NCI-H2196 (cell line): ENCODE measurements around the gene PRODH.
"Not testable (repeated sequence)": the region's sequence is repeated elsewhere in the genome, so short reads cannot be mapped to it uniquely, and the experiment has no call there.

Source experiments
- DNase-seq: peaks from one replicate; lab custom pipeline; 2025; ENCODE audit not compliant: unreplicated experiment; lab: John Stamatoyannopoulos, UW

Gene PRODH

DNA sequence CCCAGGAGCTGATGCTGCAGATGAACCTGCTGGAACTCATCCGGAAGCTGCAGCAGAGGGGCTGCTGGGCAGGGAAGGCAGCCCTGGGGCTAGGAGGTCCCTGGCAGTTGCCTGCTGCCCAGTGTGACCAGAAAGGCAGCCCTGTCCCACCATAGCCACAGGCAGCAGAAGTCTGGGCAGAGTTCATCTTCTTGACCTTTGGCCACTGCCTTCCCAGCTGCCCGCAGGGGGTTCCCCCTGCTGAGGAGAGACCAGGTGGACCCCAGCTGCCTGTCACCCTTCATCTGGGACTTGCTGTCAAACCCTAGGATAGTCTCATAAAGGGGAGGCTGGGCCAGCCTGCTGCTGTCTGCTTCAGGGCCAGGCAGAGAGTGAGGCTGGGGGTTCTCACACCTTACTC, 24.6 kb downstream of the PRODH start:
- not testable (repeated sequence) for DNase-seq

DNA sequence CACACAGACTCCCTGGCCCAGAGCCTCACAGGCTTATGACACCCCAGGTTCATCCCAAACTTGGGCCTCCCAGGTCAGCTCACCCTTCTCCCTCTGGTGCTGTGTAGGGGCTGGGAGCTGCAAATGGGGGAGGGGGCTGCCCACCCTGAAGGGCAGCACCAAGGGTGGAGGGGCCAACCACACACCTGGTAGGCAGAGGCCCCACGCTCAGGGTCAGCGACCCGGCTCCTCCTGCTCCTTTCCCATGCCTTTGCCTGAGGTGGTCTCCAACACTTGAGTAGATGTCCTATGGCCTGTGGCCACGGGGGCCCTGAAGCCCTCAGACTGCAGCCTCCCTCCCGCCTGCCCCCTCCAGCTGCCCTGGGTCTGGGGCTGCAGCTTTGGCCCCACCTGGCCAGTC, 26.5 kb downstream of the PRODH start:
- no peak for DNase-seq

DNA sequence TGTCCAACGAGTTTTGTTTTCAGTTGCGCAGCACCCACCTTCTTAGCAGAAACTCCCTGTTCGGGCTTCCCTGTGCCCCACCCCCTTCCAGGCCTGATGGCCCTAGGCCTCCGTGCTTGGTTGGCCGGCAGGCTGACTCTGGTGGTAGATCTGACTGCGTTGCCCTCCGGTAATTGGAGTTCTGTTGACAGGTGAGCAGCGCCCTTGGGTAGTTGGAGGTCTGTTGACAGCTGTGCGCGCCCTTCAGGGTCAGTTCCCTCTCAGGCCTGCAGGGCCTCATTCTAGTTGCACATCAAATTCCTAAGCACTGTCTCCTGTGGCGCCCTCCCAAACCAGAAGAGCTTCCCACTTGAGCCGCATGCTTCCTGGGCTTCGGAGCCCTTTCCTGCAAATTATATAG, 29.2 kb downstream of the PRODH start:
- DNase-seq = no peak

DNA sequence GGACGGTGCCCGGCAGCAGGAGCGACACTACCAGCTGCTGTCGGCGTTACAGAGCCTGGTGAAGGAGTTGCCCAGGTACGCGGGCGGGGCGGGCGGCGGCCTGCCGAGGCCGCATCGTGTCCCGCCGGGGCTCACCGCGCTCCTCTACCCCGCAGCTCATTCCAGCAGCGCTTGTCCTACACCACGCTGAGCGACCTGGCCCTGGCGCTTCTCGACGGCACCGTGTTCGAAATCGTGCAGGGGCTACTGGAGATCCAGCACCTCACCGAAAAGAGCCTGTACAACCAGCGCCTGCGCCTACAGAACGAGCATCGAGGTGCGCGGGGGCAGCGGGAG, 29.7 kb downstream of the PRODH start:
- not testable (repeated sequence) for DNase-seq

DNA sequence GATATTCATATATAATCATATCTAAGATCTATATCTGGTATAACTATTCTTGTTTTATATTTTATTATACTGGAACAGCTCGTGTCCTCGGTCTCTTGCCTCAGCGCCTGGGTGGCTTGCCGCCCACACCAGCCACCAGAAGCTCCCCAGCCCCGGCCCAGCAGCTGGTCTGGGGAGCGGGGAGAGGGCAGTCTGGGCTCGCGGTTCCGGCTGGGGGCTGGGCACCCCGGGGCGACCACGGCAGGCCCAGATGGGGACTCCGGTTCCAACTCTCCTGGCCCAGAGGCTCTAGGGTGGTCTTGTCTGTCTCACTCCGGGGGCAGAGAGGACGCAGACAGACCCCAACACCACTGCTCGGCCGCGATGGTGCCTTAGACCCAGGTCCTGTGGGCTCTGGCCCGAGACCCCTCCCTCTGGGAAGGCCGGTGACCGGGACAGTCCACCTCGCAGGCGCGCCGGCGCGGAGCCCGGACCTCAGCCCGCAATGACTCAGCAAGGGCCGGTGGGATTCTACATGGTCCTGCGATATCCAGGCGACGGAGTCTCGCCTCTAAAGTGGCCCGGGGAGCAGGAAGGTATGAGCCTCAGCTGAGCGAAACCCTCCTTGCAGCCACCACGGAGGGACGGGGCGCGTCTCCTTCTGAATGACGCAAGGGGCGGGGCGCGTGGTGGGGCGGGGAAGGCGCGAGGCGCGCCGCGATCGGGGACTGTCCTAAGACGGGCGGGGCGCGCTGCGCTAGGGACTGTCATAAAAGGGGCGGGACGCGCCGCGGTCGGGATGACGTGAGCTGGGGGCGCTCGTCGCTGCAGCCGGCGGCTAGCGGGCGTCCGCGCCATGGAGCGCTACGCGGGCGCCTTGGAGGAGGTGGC, 30.3 kb downstream of the PRODH start, which contains the start of gene DGCR6:
DGCR6 (plus strand) TSS at position 781 of the 870 bp plus-strand sequence; CDS start at position 836, 55 bp downstream.
- no peak for DNase-seq

DNA sequence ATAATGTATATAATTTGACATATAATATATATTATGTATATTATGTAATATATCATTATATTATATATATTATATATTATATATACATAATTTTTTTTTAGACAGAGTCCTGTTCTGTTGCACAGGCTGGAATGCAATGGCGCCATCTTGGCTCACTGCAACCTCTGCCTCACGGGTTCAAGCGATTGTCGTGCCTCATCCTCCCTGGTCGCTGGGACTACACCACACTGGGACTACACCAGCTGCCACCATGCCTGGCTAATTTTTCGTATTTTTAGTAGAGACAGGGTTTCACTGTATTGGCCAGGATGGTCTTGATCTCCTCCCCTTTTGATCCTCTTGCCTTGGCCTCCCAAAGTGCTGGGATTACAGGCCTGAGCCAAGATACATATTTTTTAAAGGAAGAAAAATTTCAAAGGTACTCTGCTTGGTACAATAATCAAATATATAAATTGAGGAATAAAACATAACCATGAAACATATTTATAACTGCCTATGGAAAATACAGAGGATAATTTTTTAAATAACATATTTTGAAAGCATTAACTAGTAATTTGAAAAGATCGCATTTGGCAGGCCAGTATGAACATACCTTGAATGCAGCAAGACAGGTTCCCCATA, 39.9 kb downstream of the PRODH start:
- not testable (repeated sequence) for DNase-seq

DNA sequence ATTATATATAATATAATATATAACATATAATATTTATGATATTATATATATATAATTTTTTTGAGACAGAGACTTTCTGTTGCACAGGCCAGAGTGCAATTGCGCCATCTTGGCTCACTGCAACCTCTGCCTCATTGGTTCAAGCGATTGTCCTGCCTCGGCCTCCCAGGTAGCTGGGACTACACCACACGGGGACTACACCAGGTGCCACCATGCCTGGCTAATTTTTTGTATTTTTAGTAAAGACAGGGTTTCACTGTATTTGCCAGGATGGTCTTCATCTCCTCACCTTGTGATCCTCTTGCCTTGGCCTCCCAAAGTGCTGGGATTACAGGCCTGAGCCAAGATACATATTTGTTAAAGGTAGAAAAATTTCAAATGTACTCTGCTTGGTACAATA, 42.3 kb downstream of the PRODH start:
- DNase-seq = not testable (repeated sequence)

DNA sequence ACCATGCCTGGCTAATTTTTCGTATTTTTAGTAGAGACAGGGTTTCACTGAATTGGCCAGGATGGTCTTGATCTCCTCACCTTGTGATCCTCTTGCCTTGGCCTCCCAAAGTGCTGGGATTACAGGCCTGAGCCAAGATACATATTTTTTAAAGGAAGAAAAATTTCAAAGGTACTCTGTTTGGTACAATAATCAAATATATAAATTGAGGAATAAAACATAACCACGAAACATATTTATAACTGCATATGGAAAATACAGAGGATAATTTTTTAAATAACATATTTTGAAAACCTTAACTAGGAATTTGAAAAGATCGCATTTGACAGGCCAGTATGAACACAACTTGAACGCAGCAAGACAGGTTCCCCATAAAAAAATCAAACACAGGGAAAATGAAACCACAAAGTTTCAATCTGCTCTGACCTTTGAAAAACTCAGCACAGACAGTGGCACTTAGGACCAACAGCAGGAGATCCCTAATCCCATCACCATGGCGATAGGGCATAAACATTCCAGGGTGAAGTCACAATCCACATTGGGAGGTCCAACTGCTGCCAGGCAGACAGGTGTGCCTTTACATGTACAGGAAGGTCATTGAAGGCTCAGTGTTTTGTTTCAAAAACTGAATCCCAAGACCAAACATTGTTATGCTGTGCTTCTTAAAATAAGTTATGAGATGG, 45.4 kb downstream of the PRODH start:
- not testable (repeated sequence) for DNase-seq

DNA sequence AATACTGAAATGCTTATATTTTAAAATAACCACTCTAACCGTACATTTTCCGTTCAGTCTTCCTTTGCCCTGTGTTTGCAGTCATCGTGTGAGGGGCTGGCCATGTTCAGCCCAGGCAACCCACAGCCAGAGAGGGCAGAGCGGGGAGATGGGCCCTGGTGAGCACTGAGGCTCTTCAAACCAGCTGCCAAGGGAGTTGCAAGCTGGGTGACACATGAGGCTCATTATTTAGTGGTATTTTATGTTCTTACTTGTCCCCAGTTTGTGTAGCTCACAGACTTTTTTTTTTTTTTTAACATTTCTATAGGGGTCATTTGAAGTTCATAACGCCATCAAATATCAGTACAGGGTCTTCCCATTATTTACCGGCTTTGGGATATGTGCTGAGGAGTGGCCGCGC, 48.0 kb downstream of the PRODH start:
- no peak for DNase-seq

DNA sequence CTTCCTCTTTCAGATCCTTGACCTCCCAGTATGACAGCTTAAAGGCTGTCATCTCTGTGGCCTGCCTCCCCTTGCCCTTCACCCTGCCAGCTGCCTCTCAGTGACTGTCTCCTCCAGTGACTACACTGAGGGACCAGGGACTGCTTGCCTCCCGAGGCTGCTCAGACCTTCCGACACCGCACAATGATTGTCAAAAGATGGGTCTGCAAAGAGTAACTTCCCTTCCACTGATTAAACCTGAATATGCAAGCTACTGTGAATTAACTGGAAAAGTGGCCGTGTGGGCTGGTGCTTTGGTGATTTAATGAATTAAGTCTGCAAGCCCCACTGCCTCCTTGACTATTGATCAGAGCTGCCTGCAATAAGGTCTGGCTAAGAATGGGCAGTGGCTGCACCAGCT, 51.6 kb downstream of the PRODH start:
- DNase-seq = not testable (repeated sequence)

DNA sequence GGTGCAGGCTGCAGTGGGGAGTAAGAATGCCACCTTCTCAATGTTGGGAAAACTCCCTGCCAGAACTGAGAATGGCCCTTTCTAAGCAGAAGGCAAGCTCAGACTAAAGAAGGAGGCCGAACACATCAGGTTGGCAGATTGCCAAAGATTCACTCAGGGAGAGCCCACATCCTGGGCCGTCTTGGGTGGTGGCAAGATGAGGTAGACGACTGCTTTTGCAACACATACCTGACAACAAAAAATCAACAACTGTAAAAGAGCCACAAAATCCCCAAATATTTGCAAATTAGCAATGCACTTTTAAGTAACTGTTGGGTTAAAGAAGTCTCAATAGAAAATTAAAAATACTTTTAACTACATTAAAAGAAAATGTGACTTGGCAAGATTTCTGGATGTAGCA, 54.8 kb downstream of the PRODH start:
- DNase-seq = not testable (repeated sequence)
